MCF 10A (cell line): ENCODE measurements around the gene CLDN10. TPM values are rescaled to one million over a fixed set of nuclear protein-coding genes. Genes with fewer than 3 reads are reported as not detected.

Experiments
- BruUV-seq: library from RNA; stranded (reverse); fragments of 400-500 nt; replicated peaks from 2 replicates; lab custom pipeline; 2021; lab: Mats Ljungman, UMichigan
- CTCF ChIA-PET: fragments of 300-600 bp; sonication (Branson Sonifier 250); formaldehyde crosslinking; extraction: SDS; loops from one replicate; lab custom pipeline; 2021; ENCODE audit warnings: antibody characterized with exemption, inconsistent platforms; lab: Yijun Ruan, JAX
- POLR2A ChIA-PET: fragments of 300-600, 350-650 bp; sonication (Branson Sonifier 250); formaldehyde crosslinking; extraction: SDS; loops from one replicate; lab custom pipeline; 2020; ENCODE audit warnings: antibody characterized with exemption, inconsistent platforms; lab: Yijun Ruan, JAX
- DNase-seq: peaks from one replicate; pipeline ENCODE4 v3.0.0-alpha.2; 2018; ENCODE audit not compliant: unreplicated experiment
- H3K27ac Mint-ChIP-seq: one replicate; pipeline ENCODE4 v1.8.0; 2022; ENCODE audit warnings: mild to moderate bottlenecking, low read depth, mixed read lengths; ENCODE audit not compliant: unreplicated experiment
- H3K27me3 Mint-ChIP-seq: one replicate; pipeline ENCODE4 v1.8.0; 2022; ENCODE audit warnings: mixed read lengths; ENCODE audit not compliant: insufficient read depth, unreplicated experiment
- H3K36me3 Mint-ChIP-seq: one replicate; pipeline ENCODE4 v1.8.0; 2022; ENCODE audit warnings: mild to moderate bottlenecking, moderate library complexity, mixed read lengths; ENCODE audit not compliant: insufficient read depth, unreplicated experiment
- H3K4me1 Mint-ChIP-seq: one replicate; pipeline ENCODE4 v1.8.0; 2022; ENCODE audit warnings: mixed read lengths; ENCODE audit not compliant: insufficient read depth, unreplicated experiment
- H3K4me3 Mint-ChIP-seq: one replicate; pipeline ENCODE4 v1.8.0; 2022; ENCODE audit warnings: mild to moderate bottlenecking, moderate library complexity, mixed read lengths; ENCODE audit not compliant: unreplicated experiment
- H3K9me3 Mint-ChIP-seq: one replicate; pipeline ENCODE4 v1.8.0; 2022; ENCODE audit warnings: mixed read lengths; ENCODE audit not compliant: unreplicated experiment
- intact Hi-C: fragments of 100-400 bp; cut with micrococcal nuclease; formaldehyde crosslinking; loops from 2 replicates; pipeline ENCODE4 v1.14.1; 2022
- total RNA-seq: library from RNA; stranded (reverse); gene quantifications from 2 replicates; pipeline ENCODE4 v1.2.3, GENCODE V29; 2022
- TF ChIP-seq, protein P1 (sequence below): fragments of 200-600 bp; IDR thresholded peaks from one replicate; pipeline ENCODE4 v1.8.0; 2022; ENCODE audit warnings: antibody characterized with exemption, mild to moderate bottlenecking; ENCODE audit not compliant: unreplicated experiment

The CLDN10 gene
- total RNA-seq, 1 experiment from 2014 or later, result not detected

DNA sequence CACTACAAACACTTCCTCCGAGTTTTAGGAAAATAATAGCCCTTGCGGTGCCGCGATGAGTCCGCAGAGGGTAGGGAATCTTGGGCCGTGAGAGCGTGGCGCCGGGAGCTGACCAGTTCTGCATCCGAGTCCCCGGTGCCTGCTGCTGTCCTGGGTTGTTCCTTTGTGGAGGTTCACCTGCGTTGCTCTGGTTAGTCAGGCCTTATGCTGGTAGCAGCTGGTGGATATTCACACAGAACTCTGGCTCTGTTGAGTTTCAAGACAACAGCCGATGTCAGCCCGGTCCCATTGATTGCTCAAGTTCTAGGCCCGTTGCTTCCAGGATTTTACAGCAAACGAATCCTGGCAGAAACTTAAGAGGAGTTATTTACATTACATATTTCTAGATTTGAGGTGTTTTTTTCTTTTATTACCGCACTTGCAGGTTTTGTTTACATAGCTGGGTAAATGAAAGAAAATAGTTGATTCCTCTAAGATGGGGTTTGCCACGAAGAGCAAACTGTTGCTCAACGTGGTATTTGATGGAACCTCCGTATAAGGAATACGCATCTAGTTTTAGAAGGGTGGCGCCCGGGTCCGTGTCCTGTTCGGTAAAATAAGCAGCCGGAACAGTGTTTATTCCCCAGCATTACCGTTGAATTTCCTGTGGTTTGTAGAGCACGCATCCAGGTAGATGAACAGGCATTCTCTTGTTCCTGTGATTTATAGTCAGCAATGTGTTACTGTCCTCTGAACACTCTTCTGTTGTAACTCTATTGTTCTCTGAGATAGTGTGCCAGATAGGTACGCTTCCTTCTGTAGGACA is 1.3 kb downstream of the CLDN10 start:
- BruUV-seq, result no TSS peak
- ChIA-PET CTCF (interaction anchor here (0.9 to 1.2 kb wide), 4 partner anchors 10 to 54 kb away, joined by 3 to 8 read pairs (median 3); no protein-coding TSS in a partner anchor), POLR2A (interaction anchor here (0.6 to 1.6 kb wide), 4 partner anchors 11 to 1811 kb away, joined by 3 read pairs; partner anchors contain the start of gene DNAJC3)
- DNase-seq, result no peak
- intact Hi-C loops, result no loop called here
- Mint-ChIP-seq H3K4me1 (peaks cover 5% of the 10 kb centered on the region), H3K27ac (no peak overlapping the region), H3K36me3 (no peaks in the 10 kb centered on the region), H3K9me3 (no peaks in the 10 kb centered on the region), H3K4me3 (no peak overlapping the region), H3K27me3 (no peaks in the 10 kb centered on the region)
- TF ChIP-seq, protein P1, sequence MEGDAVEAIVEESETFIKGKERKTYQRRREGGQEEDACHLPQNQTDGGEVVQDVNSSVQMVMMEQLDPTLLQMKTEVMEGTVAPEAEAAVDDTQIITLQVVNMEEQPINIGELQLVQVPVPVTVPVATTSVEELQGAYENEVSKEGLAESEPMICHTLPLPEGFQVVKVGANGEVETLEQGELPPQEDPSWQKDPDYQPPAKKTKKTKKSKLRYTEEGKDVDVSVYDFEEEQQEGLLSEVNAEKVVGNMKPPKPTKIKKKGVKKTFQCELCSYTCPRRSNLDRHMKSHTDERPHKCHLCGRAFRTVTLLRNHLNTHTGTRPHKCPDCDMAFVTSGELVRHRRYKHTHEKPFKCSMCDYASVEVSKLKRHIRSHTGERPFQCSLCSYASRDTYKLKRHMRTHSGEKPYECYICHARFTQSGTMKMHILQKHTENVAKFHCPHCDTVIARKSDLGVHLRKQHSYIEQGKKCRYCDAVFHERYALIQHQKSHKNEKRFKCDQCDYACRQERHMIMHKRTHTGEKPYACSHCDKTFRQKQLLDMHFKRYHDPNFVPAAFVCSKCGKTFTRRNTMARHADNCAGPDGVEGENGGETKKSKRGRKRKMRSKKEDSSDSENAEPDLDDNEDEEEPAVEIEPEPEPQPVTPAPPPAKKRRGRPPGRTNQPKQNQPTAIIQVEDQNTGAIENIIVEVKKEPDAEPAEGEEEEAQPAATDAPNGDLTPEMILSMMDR, result no peak

DNA sequence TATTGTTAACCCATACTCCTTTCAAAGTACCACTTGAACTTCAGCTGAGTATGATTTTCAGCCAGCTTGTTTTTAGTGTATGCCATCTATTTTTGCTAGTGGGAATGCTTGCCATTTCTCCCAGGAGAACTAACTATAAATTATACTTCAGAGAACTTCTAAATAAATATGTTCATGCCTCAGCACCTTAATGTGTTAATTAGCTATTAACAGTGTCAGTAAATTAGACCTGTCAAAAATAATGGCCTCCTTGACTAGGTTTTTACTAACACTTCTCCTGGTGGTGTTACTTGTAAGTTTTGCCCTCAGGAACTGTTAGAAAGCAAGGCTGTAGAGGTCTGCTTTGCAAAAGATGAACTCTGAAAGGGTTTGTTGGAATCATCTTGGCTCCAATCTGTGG is 4.5 kb downstream of the CLDN10 start:
- intact Hi-C loops, result no loop called here
- no TSS peak for BruUV-seq
- CTCF ChIA-PET, result interaction anchor here (0.7 to 1.7 kb wide), 8 partner anchors 8 to 1854 kb away, joined by 3 to 9 read pairs (median 4); no protein-coding TSS in a partner anchor
- H3K27me3 Mint-ChIP-seq, result no peaks in the 10 kb centered on the region
- no peak for DNase-seq
- H3K4me3 Mint-ChIP-seq, result no peak overlapping the region
- no peak overlapping the region for H3K27ac Mint-ChIP-seq
- TF ChIP-seq, protein P1, result no peak
- peaks cover 13% of the 10 kb centered on the region for H3K4me1 Mint-ChIP-seq
- POLR2A ChIA-PET, result no interaction called here
- H3K9me3 Mint-ChIP-seq, result no peaks in the 10 kb centered on the region
- H3K36me3 Mint-ChIP-seq, result no peaks in the 10 kb centered on the region

DNA sequence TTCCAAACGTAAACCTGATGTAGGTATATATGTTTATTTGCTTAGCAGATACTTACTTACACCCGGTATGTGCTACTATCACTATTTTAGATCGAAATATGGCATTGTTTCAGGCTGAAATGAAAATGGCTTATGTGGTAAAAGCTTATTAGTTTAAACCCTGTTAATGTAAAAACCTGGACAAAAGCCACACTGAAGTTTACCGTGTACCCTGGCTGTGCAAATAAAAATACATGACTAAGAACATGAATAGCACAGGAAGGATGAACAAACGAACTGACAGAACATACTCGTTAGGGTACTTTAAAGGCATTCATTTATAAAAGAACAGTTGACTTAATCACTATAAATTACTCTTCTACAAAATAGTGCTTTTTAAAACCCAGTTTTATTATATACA is 6.6 kb downstream of the CLDN10 start:
- Mint-ChIP-seq H3K27ac (no peak overlapping the region), H3K9me3 (no peaks in the 10 kb centered on the region), H3K4me3 (no peak overlapping the region), H3K36me3 (no peaks in the 10 kb centered on the region), H3K27me3 (no peaks in the 10 kb centered on the region), H3K4me1 (peaks cover 24% of the 10 kb centered on the region)
- peak; percentile 34 for DNase-seq
- POLR2A ChIA-PET, result no interaction called here
- BruUV-seq, result no TSS peak
- TF ChIP-seq, protein P1, result no peak
- intact Hi-C loops, result no loop called here
- CTCF ChIA-PET, result interaction anchor here (1.8 to 6.7 kb wide), 3 partner anchors 22 to 275 kb away, joined by 5 to 52 read pairs (median 6); no protein-coding TSS in a partner anchor

DNA sequence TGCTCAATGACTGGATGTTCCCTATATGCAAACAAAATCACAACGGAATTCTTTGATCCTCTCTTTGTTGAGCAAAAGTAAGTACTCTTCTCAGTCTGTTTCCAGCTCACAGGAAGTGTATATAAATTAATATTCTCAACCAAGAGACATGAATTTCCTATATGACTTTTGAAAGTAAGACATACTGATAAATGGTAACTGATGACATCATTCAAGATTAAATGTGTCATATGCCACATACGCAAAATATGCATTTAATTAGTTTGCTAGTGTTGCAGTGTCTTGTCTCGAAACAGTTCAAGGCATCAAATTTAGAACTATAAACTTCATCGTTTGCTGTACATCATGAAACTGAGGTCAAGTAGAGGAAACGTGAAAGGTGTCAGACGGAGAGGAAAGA is 7.9 kb downstream of the CLDN10 start:
- POLR2A ChIA-PET, result no interaction called here
- DNase-seq, result no peak
- peaks cover 32% of the 10 kb centered on the region for H3K4me1 Mint-ChIP-seq
- no peak overlapping the region for H3K27ac Mint-ChIP-seq
- CTCF ChIA-PET, result interaction anchor here (0.6 to 6.7 kb wide), 4 partner anchors 12 to 280 kb away, joined by 3 to 52 read pairs (median 4); no protein-coding TSS in a partner anchor
- intact Hi-C loops, result loop anchor here (10.0 kb wide), 1 partner anchor 1874 kb away; the partner anchor contains the start of gene RAP2A
- H3K27me3 Mint-ChIP-seq, result no peaks in the 10 kb centered on the region
- TF ChIP-seq, protein P1, result no peak
- H3K36me3 Mint-ChIP-seq, result no peaks in the 10 kb centered on the region
- no peak overlapping the region for H3K4me3 Mint-ChIP-seq
- no peaks in the 10 kb centered on the region for H3K9me3 Mint-ChIP-seq
- no TSS peak for BruUV-seq
